Measurements from ENCODE around the gene DPYD. TPM values are rescaled to one million over a fixed set of nuclear protein-coding genes. Genes with fewer than 3 reads are reported as not detected.

Gene DPYD
- total and polyA plus RNA-seq, 9 of the 15 experiments (the other 6 are each of a cell fraction or from before 2014, with no cell fraction given), result 0.03 to 0.25 (median 0.08) TPM; not detected in 2

DNA sequence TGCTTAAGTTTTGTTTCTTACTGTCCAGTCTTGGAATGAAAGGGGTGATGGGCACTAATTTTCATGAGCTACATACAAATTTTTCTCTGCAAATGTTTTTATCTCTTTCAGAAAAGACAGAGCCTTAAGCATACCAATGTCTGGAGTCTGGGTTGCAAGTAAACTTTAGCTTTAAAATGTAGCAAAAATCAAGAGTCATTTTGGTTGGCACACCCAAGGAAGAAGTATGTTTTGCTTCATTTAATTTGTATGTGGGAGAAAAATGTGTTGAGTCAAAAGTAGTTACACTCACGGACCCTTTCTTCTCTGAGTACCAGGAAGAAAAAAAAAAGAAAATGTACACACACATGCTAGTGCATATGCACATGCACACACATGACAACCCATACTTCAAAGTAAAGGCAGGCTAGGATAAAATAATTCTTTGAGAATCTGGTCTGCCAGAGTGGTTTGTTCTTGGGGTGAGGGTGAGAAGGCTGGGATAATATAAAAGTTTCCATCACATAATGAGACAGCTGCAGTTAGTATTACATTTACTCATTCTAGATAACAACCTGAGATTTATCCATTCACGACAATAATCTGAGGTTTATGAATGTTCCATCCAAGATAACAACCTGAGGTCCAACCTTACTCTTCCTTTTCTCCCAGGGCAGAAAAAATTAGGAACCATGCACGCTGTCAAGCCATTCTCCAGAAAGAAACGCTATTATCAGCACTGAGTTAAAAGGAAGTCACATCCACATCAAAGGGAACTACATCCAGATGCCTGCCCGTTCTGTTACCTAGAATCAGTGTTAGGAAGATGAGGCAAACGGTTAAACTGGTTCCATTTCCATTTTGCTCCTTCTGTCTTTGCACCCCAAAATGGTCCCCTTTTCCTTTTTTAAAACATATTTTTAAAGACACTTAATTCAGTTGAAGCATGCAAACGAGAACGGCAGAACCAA is 9.3 kb downstream of the DPYD start:
- H3K27ac ChIP-seq (ENCODE audit: extremely low read depth, low read depth, low read length), result no peak overlapping the region
- no peaks in the 10 kb centered on the region for H4K20me1 ChIP-seq (replicated peaks; ENCODE audit: control insufficient read depth, insufficient read depth, low read length)
- no peaks in the 10 kb centered on the region for H3K9me3 ChIP-seq (replicated peaks; ENCODE audit: control insufficient read depth, insufficient read depth, low read depth, low read length)
- H3K9me1 ChIP-seq (ENCODE audit: control insufficient read depth, insufficient read depth, low read length), result no peaks in the 10 kb centered on the region
- H3K36me3 ChIP-seq (ENCODE audit: control insufficient read depth, insufficient read depth, low read length), result no peaks in the 10 kb centered on the region
- ChIA-PET CTCF (ENCODE audit: low intra/inter-chr PET ratio) (no interaction called here), POLR2A (no interaction called here)
- H3K79me2 ChIP-seq (ENCODE audit: control insufficient read depth, insufficient read depth, low read length), result no peaks in the 10 kb centered on the region
- 1% methylated on average over 8 of the region's 8 CpGs for WGBS (ENCODE audit: insufficient coverage, low coverage, missing lambda C conversion rate)
- no peak for FAIRE-seq
- in situ Hi-C loops (cut with MboI), result no loop called here
- H3K9ac ChIP-seq (ENCODE audit: insufficient read depth in 1 of 2, low read depth in 2 of 2, low read length in 2 of 2), result no peak overlapping the region
- intact Hi-C loops (cut with micrococcal nuclease), result no loop called here
- H3K4me3 ChIP-seq, result no peak overlapping the region
- TF ChIP-seq TFAM (CRISPR knock-in tag; conservative IDR thresholded peaks at IDR 0.05), result no peak
- TF ChIP-seq HDAC3 (IDR thresholded peaks at IDR 0.05; ENCODE audit: borderline replicate concordance, partially characterized antibody), result no peak
- TF ChIP-seq TEAD4 (IDR thresholded peaks at IDR 0.05; ENCODE audit: low read length), result no peak
- no peak for TF ChIP-seq TEAD4 (CRISPR knock-in tag; IDR thresholded peaks at IDR 0.05; ENCODE audit: borderline replicate concordance)
- no peak for TF ChIP-seq FOXJ2 (tag; IDR thresholded peaks at IDR 0.05)
- TF ChIP-seq XRCC3 (IDR thresholded peaks at IDR 0.05), result no peak
- no peak for TF ChIP-seq MAZ (CRISPR knock-in tag; conservative IDR thresholded peaks at IDR 0.05 in 1 of 2, IDR thresholded peaks at IDR 0.05 in 1 of 2)
- no peak for TF ChIP-seq ZNF197 (CRISPR knock-in tag; IDR thresholded peaks at IDR 0.05; ENCODE audit: low read depth)
- BruUV-seq (replicated peaks), result no TSS peak
- H2AFZ ChIP-seq (ENCODE audit: low read depth, low read length), result no peak overlapping the region
- no peak for ATAC-seq
- H3K4me1 ChIP-seq (replicated peaks in 1 of 2; ENCODE audit: control insufficient read depth in 2 of 2, insufficient read depth in 2 of 2, low read length in 2 of 2), result no peaks in the 10 kb centered on the region
- no peak overlapping the region for H3K4me2 ChIP-seq (ENCODE audit: insufficient read depth, low read length)
- H3K27me3 ChIP-seq (ENCODE audit: control insufficient read depth in 2 of 2, insufficient read depth in 2 of 2, low read length in 2 of 2), result no peaks in the 10 kb centered on the region
- DNase-seq (ENCODE audit: extremely low read depth in 1 of 4, low spot score in 3 of 4), result no peak
